Mesothelial cell of epicardium (in vitro differentiated cells): ENCODE results near the gene KCNH6. TPM values are rescaled to one million over a fixed set of nuclear protein-coding genes. Genes with fewer than 3 reads are reported as not detected.

ENCODE experiments used
- DNase-seq, 2 experiments: peaks; one replicate each; pipeline ENCODE4 v3.0.0; 2021; ENCODE audit warnings: low spot score in 2 of 2; ENCODE audit not compliant: unreplicated experiment in 2 of 2
- H3K27ac Mint-ChIP-seq: 2 replicates; pipeline ENCODE4 v1.8.0; 2021; ENCODE audit warnings: mixed read lengths
- H3K27me3 Mint-ChIP-seq: 2 replicates; pipeline ENCODE4 v1.8.0; 2021; ENCODE audit warnings: low read depth, mixed read lengths
- H3K36me3 Mint-ChIP-seq: 2 replicates; pipeline ENCODE4 v1.8.0; 2021; ENCODE audit warnings: mixed read lengths
- H3K4me1 Mint-ChIP-seq: 2 replicates; pipeline ENCODE4 v1.8.0; 2021; ENCODE audit warnings: mixed read lengths
- H3K4me3 Mint-ChIP-seq: 2 replicates; pipeline ENCODE4 v1.8.0; 2021; ENCODE audit warnings: mild to moderate bottlenecking, moderate library complexity, mixed read lengths
- H3K9me3 Mint-ChIP-seq: 2 replicates; pipeline ENCODE4 v1.8.0; 2021; ENCODE audit warnings: mixed read lengths
- CTCF ChIP-seq: fragments of 200-600 bp; sonication (generic); IDR thresholded peaks from one replicate; pipeline ENCODE4 v1.5.0; 2021; ENCODE audit warnings: antibody characterized with exemption; ENCODE audit not compliant: unreplicated experiment
- total RNA-seq: library from RNA; stranded (reverse); gene quantifications from 3 replicates; pipeline ENCODE4 v1.2.1, GENCODE V29; 2021

Gene KCNH6
- 0.16 TPM in 1 of 3 replicates, not detected in the others for total RNA-seq

- H3K9me3 Mint-ChIP-seq, result no peaks in the 10 kb centered on the region
- peaks cover 7% of the 10 kb centered on the region for H3K4me1 Mint-ChIP-seq
These were observed at the start of gene KCNH6 for GRCh38 chr17:63523253-63523855. KCNH6 (plus strand) TSS chr17:63523358; CDS start chr17:63523414, 56 bp downstream.

GRCh38 chr17:63474174-63474573, 49.0 kb upstream of the KCNH6 start:
- DNase-seq, result no peak
- Mint-ChIP-seq H3K4me1 (peaks cover 25% of the 10 kb centered on the region), H3K9me3 (no peaks in the 10 kb centered on the region), H3K4me3 (no peak overlapping the region), H3K36me3 (no peaks in the 10 kb centered on the region), H3K27ac (no peak overlapping the region), H3K27me3 (peaks cover 50% of the 10 kb centered on the region)
- no peak for TF ChIP-seq CTCF

More at GRCh38 chr17:63523253-63523855, at the start of gene KCNH6:
- Mint-ChIP-seq H3K27me3 (peaks cover 81% of the 10 kb centered on the region), H3K36me3 (no peaks in the 10 kb centered on the region), H3K27ac (no peak within 1 kb of the TSS), H3K4me3 (peak within 1 kb of the TSS; percentile 37)
- no peak for TF ChIP-seq CTCF
- no peak for DNase-seq

GRCh38 chr17:63474586-63475460, 48.3 kb upstream of the KCNH6 start:
- Mint-ChIP-seq H3K27me3 (peaks cover 53% of the 10 kb centered on the region), H3K4me1 (peaks cover 25% of the 10 kb centered on the region), H3K4me3 (peak overlapping the region; percentile 40), H3K36me3 (no peaks in the 10 kb centered on the region), H3K27ac (no peak overlapping the region), H3K9me3 (no peaks in the 10 kb centered on the region)
- DNase-seq, result no peak
- TF ChIP-seq CTCF, result no peak

GRCh38 chr17:63475491-63476412, 47.4 kb upstream of the KCNH6 start:
- TF ChIP-seq CTCF, result no peak
- peaks cover 21% of the 10 kb centered on the region for H3K4me1 Mint-ChIP-seq
- no peaks in the 10 kb centered on the region for H3K36me3 Mint-ChIP-seq
- H3K27me3 Mint-ChIP-seq, result peaks cover 49% of the 10 kb centered on the region
- no peak overlapping the region for H3K27ac Mint-ChIP-seq
- no peaks in the 10 kb centered on the region for H3K9me3 Mint-ChIP-seq
- DNase-seq, result no peak
- peak overlapping the region; percentile 59 for H3K4me3 Mint-ChIP-seq

GRCh38 chr17:63476459-63476853, 46.7 kb upstream of the KCNH6 start:
- H3K9me3 Mint-ChIP-seq, result no peaks in the 10 kb centered on the region
- no peaks in the 10 kb centered on the region for H3K36me3 Mint-ChIP-seq
- peak in 1 of 2 experiments; percentile 54 for DNase-seq
- peaks cover 21% of the 10 kb centered on the region for H3K4me1 Mint-ChIP-seq
- H3K27me3 Mint-ChIP-seq, result peaks cover 47% of the 10 kb centered on the region
- H3K27ac Mint-ChIP-seq, result no peak overlapping the region
- peak overlapping the region; percentile 59 for H3K4me3 Mint-ChIP-seq
- no peak for TF ChIP-seq CTCF
